H9 (cell line): ENCODE measurements around the gene TRRAP. TPM values are rescaled to one million over a fixed set of nuclear protein-coding genes. Genes with fewer than 3 reads are reported as not detected.

ENCODE experiments used
- DNase-seq: peaks from one replicate; pipeline ENCODE4 v3.0.0-alpha.2; 2017
- H2AFZ ChIP-seq: one replicate; pipeline ENCODE4 v1.6.1; 2013; ENCODE audit warnings: mild to moderate bottlenecking, low read length, control low read depth, moderate library complexity
- H2AK5ac ChIP-seq: 2 replicates; pipeline ENCODE4 v1.6.1; 2013; ENCODE audit warnings: low read length, control low read depth, mixed read lengths; ENCODE audit not compliant: insufficient read length
- H2BK120ac ChIP-seq: one replicate; pipeline ENCODE4 v1.6.1; 2013; ENCODE audit warnings: low read depth, mild to moderate bottlenecking, low read length, control low read depth, inconsistent platforms; ENCODE audit not compliant: poor library complexity, severe bottlenecking
- H2BK12ac ChIP-seq: 2 replicates; pipeline ENCODE4 v1.6.1; 2013; ENCODE audit warnings: low read length, control low read depth, mixed read lengths, low read depth; ENCODE audit not compliant: insufficient read length
- H2BK15ac ChIP-seq: 2 replicates; pipeline ENCODE4 v1.6.1; 2013; ENCODE audit warnings: low read depth, low read length, control low read depth
- H2BK20ac ChIP-seq: one replicate; pipeline ENCODE4 v1.6.1; 2013; ENCODE audit warnings: low read depth, mild to moderate bottlenecking, low read length, control low read depth, inconsistent platforms; ENCODE audit not compliant: poor library complexity, severe bottlenecking
- H2BK5ac ChIP-seq: 2 replicates; pipeline ENCODE4 v1.6.1; 2013; ENCODE audit warnings: low read length, control low read depth, mixed read lengths; ENCODE audit not compliant: insufficient read length
- H3K14ac ChIP-seq: 2 replicates; pipeline ENCODE4 v1.6.1; 2013; ENCODE audit warnings: low read length, control low read depth; ENCODE audit not compliant: insufficient read depth
- H3K18ac ChIP-seq: 2 replicates; pipeline ENCODE4 v1.6.1; 2013; ENCODE audit warnings: low read depth, mild to moderate bottlenecking, mixed read lengths, low read length, control low read depth; ENCODE audit not compliant: insufficient read length
- H3K23ac ChIP-seq: 2 replicates; pipeline ENCODE4 v1.6.1; 2013; ENCODE audit warnings: low read length, control low read depth, mixed read lengths, low read depth; ENCODE audit not compliant: insufficient read length
- H3K23me2 ChIP-seq: 2 replicates; pipeline ENCODE4 v1.6.1; 2013; ENCODE audit warnings: low read depth, mild to moderate bottlenecking, mixed read lengths, low read length, control low read depth; ENCODE audit not compliant: insufficient read length, poor library complexity, severe bottlenecking
- H3K27ac ChIP-seq: 2 replicates; pipeline ENCODE4 v1.5.1; 2013; ENCODE audit warnings: low read length, control low read depth, mixed read lengths, low read depth; ENCODE audit not compliant: insufficient read length
- H3K27me3 ChIP-seq: 2 replicates; pipeline ENCODE4 v1.6.1; 2013; ENCODE audit warnings: low read length, control low read depth, inconsistent platforms; ENCODE audit not compliant: insufficient read depth
- H3K4ac ChIP-seq: 2 replicates; pipeline ENCODE4 v1.6.1; 2013; ENCODE audit warnings: low read depth, mild to moderate bottlenecking, control low read depth, inconsistent platforms, low read length, moderate library complexity
- H3K4me1 ChIP-seq: 2 replicates; pipeline ENCODE4 v1.6.1; 2013; ENCODE audit warnings: low read length, control low read depth, inconsistent platforms; ENCODE audit not compliant: insufficient read depth
- H3K4me2 ChIP-seq: 2 replicates; pipeline ENCODE4 v1.6.1; 2013; ENCODE audit warnings: low read length, control low read depth, mixed read lengths; ENCODE audit not compliant: insufficient read length, insufficient read depth
- H3K56ac ChIP-seq: 2 replicates; pipeline ENCODE4 v1.6.1; 2013; ENCODE audit warnings: low read depth, mild to moderate bottlenecking, mixed read lengths, low read length, control low read depth; ENCODE audit not compliant: insufficient read length
- H3K79me1 ChIP-seq: 2 replicates; pipeline ENCODE4 v1.6.1; 2013; ENCODE audit warnings: low read depth, mild to moderate bottlenecking, moderate library complexity, low read length, control low read depth, inconsistent platforms; ENCODE audit not compliant: insufficient read depth, poor library complexity, severe bottlenecking
- H3K79me2 ChIP-seq: 2 replicates; pipeline ENCODE4 v1.6.1; 2013; ENCODE audit warnings: low read length, control low read depth, inconsistent platforms; ENCODE audit not compliant: insufficient read depth
- H3K9ac ChIP-seq: 2 replicates; pipeline ENCODE4 v1.6.1; 2013; ENCODE audit warnings: low read length, control low read depth, mixed read lengths; ENCODE audit not compliant: insufficient read length; ENCODE audit errors: extremely low read depth
- H3K9me3 ChIP-seq: one replicate; pipeline ENCODE4 v1.6.1; 2013; ENCODE audit warnings: low read depth, low read length, inconsistent platforms; ENCODE audit not compliant: control insufficient read depth
- H3T11ph ChIP-seq: one replicate; pipeline ENCODE4 v1.6.1; 2013; ENCODE audit warnings: mild to moderate bottlenecking, low read length, control low read depth, inconsistent platforms
- H4K20me1 ChIP-seq: one replicate; pipeline ENCODE4 v1.6.1; 2013; ENCODE audit not compliant: control insufficient read depth, insufficient read length, insufficient read depth
- H4K5ac ChIP-seq: 2 replicates; pipeline ENCODE4 v1.6.1; 2013; ENCODE audit warnings: low read depth, mild to moderate bottlenecking, mixed read lengths, low read length, control low read depth; ENCODE audit not compliant: insufficient read length
- H4K8ac ChIP-seq: replicated peaks from 2 replicates; pipeline ENCODE4 v1.6.1; 2013; ENCODE audit warnings: low read length, control low read depth, mixed read lengths, low read depth; ENCODE audit not compliant: insufficient read length
- H4K91ac ChIP-seq: 2 replicates; pipeline ENCODE4 v1.6.1; 2013; ENCODE audit warnings: low read depth, mild to moderate bottlenecking, moderate library complexity, mixed read lengths, low read length, control low read depth; ENCODE audit not compliant: insufficient read length
- H3K27ac Mint-ChIP-seq, 3 experiments: 2 replicates in 2 of 3; 3 replicates in 1 of 3; pipeline ENCODE4 v1.8.0; 2020 to 2021; ENCODE audit warnings: mixed read lengths in 3 of 3, mild to moderate bottlenecking in 1 of 3, moderate library complexity in 1 of 3
- H3K27me3 Mint-ChIP-seq: 2 replicates; pipeline ENCODE4 v1.8.0; 2021; ENCODE audit warnings: low read depth, mild to moderate bottlenecking, moderate library complexity, mixed read lengths
- H3K36me3 Mint-ChIP-seq, 3 experiments: 2 replicates in 2 of 3; 3 replicates in 1 of 3; pipeline ENCODE4 v1.8.0; 2020 to 2021; ENCODE audit warnings: low read depth in 3 of 3, mixed read lengths in 3 of 3; ENCODE audit not compliant: insufficient read depth in 1 of 3
- H3K4me1 Mint-ChIP-seq, 2 experiments: 2 replicates each; pipeline ENCODE4 v1.8.0; 2020; ENCODE audit warnings: mixed read lengths in 2 of 2
- H3K4me3 Mint-ChIP-seq, 2 experiments: 2 replicates in 1 of 2; 3 replicates in 1 of 2; pipeline ENCODE4 v1.8.0; 2020 to 2021; ENCODE audit warnings: mild to moderate bottlenecking in 2 of 2, mixed read lengths in 2 of 2, moderate library complexity in 1 of 2
- H3K9me3 Mint-ChIP-seq, 2 experiments: 2 replicates in 1 of 2; 3 replicates in 1 of 2; pipeline ENCODE4 v1.8.0; 2020; ENCODE audit warnings: mild to moderate bottlenecking in 2 of 2, mixed read lengths in 2 of 2, moderate library complexity in 1 of 2
- CTCF ChIP-seq: fragments of 200-600 bp; sonication (generic); conservative IDR thresholded peaks from 3 replicates; pipeline ENCODE4 v1.8.0; 2021; ENCODE audit warnings: antibody characterized with exemption, mild to moderate bottlenecking
- WGBS: extraction: QIAGEN DNeasy Blood & Tissue Kit; methylation state at CpG from one replicate; pipeline ENCODE4 v1.1.7; 2013; ENCODE audit warnings: missing lambda C conversion rate, low lambda C conversion rate, mixed read lengths; ENCODE audit not compliant: insufficient read length; ENCODE audit errors: extremely low coverage; 5-methylcytosine and 5-hydroxymethylcytosine counted together
- total RNA-seq: library from RNA; stranded (reverse); gene quantifications from 2 replicates; pipeline ENCODE4 v1.2.1, GENCODE V29; 2021

The TRRAP gene
- total RNA-seq, 1 experiment from 2014 or later, result 58.6 TPM

- H3K14ac ChIP-seq, result no peak overlapping the region
Measured at GRCh38 chr7:98927125-98927524, 48.8 kb downstream of the TRRAP start.

More at GRCh38 chr7:98927125-98927524, 48.8 kb downstream of the TRRAP start:
- no peak overlapping the region for H2BK5ac ChIP-seq
- no peak for TF ChIP-seq CTCF
- Mint-ChIP-seq H3K36me3 (peaks cover 52 to 87% (median 84%) of the 10 kb centered on the region in 3 experiments), H3K4me3 (no peak overlapping the region), H3K9me3 (no peaks in the 10 kb centered on the region; a peak in 1 of 5 replicates), H3K4me1 (no peaks in the 10 kb centered on the region), H3K27ac (no peak overlapping the region; a peak in 1 of 7 replicates), H3K27me3 (no peaks in the 10 kb centered on the region)
- H4K5ac ChIP-seq, result no peak overlapping the region
- no peak for DNase-seq
- H2BK120ac ChIP-seq, result no peak overlapping the region
- H3K56ac ChIP-seq, result no peak overlapping the region
- no peak overlapping the region for H3K18ac ChIP-seq
- H2BK15ac ChIP-seq, result no peak overlapping the region
- no peaks in the 10 kb centered on the region for H3K23me2 ChIP-seq
- H3K79me1 ChIP-seq, result no peaks in the 10 kb centered on the region
- H2AFZ ChIP-seq, result no peak overlapping the region
- no peak overlapping the region for H3K27ac ChIP-seq
- H4K8ac ChIP-seq, result no peak overlapping the region
- H4K20me1 ChIP-seq, result no peaks in the 10 kb centered on the region
- H3K4ac ChIP-seq, result no peak overlapping the region
- no peaks in the 10 kb centered on the region for H3K4me1 ChIP-seq
- H4K91ac ChIP-seq, result no peak overlapping the region
- H3K79me2 ChIP-seq, result no peaks in the 10 kb centered on the region
- H3K9me3 ChIP-seq, result no peaks in the 10 kb centered on the region
- no peak overlapping the region for H3K4me2 ChIP-seq
- WGBS, result no CpG with 5 or more reads among the region's 15 CpGs
- no peak overlapping the region for H3K9ac ChIP-seq
- no peak overlapping the region for H3T11ph ChIP-seq
- no peaks in the 10 kb centered on the region for H3K27me3 ChIP-seq
- no peak overlapping the region for H2BK20ac ChIP-seq
- no peak overlapping the region for H3K23ac ChIP-seq
- H2BK12ac ChIP-seq, result no peak overlapping the region
- no peak overlapping the region for H2AK5ac ChIP-seq
